SU-DHL-6 (cell line): ENCODE measurements around the gene DNAJA4.

Experiments
- EZH2phosphoT487 ChIP-seq: fragments of 200-600 bp; sonication (generic), shearing (Covaris generic); conservative IDR thresholded peaks from 2 replicates; pipeline ENCODE4 v1.6.1; 2018; ENCODE audit warnings: mild to moderate bottlenecking, antibody characterized with exemption, low read length, moderate library complexity, mixed read lengths
- TF ChIP-seq, protein P1 (sequence below): fragments of 200-600 bp; sonication (generic); IDR thresholded peaks from one replicate; pipeline ENCODE4 v1.5.1; 2017; ENCODE audit warnings: antibody characterized with exemption, mild to moderate bottlenecking, low read length, moderate library complexity; ENCODE audit not compliant: insufficient read depth, poor library complexity, severe bottlenecking

DNA sequence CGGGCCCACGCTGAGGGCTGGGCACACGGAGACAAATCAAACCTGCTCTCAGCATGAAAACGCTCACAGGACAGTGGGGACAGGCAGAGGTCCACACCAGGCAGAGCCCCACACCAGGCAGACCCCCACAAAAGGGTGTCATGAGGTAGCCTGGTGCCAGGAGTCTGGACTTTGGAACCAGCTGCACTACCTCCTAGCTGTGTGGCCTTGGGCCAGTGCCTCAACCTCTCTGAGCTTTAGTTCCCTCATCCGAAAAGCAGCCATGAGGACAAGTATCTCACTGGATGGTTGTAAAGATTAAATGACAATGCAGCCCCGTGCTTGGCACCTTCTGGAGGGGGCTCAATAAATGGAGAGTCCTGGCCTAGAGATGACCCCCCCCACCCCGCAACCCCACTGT lies 59.3 kb downstream of the DNAJA4 start:
- TF ChIP-seq, protein P1, sequence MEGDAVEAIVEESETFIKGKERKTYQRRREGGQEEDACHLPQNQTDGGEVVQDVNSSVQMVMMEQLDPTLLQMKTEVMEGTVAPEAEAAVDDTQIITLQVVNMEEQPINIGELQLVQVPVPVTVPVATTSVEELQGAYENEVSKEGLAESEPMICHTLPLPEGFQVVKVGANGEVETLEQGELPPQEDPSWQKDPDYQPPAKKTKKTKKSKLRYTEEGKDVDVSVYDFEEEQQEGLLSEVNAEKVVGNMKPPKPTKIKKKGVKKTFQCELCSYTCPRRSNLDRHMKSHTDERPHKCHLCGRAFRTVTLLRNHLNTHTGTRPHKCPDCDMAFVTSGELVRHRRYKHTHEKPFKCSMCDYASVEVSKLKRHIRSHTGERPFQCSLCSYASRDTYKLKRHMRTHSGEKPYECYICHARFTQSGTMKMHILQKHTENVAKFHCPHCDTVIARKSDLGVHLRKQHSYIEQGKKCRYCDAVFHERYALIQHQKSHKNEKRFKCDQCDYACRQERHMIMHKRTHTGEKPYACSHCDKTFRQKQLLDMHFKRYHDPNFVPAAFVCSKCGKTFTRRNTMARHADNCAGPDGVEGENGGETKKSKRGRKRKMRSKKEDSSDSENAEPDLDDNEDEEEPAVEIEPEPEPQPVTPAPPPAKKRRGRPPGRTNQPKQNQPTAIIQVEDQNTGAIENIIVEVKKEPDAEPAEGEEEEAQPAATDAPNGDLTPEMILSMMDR: no peak
- TF ChIP-seq EZH2phosphoT487: no peak
